Renal cortical epithelial cell (primary cell): ENCODE results near the gene MPG. TPM values are rescaled to one million over a fixed set of nuclear protein-coding genes. Genes with fewer than 3 reads are reported as not detected.

Source experiments
- DNase-seq: peaks from one replicate; pipeline ENCODE4 v3.0.0-alpha.2; 2011; ENCODE audit warnings: low read depth
- total RNA-seq: library from RNA; depleted of rRNA; stranded (reverse); fragments of >200 nt; gene quantifications from 2 replicates; pipeline ENCODE4 v1.2.3, GENCODE V29; 2014

The MPG gene
- total RNA-seq, 1 donor from 2014 or later, result 49.3 TPM

DNA sequence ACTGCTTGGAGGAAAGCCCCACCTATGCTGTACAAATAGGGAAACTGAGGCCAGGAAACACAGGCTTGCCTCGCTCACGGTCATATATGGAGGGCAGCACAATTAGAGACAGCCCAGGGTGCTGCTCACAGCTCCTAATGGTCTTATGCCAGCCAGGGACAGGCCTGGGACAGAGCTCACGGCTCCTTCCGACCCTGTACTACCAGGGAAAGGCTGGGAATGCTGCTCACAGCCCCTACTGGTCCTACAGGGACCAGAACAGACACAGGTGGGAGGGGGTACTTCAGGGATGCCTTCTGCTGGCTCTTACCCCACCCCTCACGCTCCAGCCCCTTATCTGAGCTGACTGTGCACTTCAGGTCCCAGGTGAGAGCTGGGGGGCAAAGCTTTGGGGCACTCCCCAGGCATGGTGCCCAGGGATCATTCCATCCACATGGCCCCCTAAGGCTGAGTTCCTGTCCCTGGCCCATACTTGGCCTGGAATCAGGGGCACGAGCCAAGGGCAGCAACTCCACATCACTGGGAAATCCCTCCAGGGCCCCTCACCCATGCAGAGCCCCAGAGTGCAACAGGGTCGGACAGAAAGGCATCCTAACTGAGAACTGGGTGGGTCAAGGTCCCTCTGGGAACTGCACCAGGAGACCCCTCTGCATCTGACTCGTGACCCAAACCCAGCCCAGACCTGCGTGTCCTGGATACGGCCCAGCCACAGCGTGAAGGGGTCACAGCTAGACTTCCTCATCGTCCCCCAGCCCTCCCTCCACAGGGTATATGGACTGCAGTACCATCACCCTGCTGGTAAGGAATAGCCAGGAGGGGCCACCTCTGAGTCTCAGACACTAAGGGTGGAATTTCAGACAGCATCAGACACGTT is 11.5 kb upstream of the MPG start:
- DNase-seq, result no peak

DNA sequence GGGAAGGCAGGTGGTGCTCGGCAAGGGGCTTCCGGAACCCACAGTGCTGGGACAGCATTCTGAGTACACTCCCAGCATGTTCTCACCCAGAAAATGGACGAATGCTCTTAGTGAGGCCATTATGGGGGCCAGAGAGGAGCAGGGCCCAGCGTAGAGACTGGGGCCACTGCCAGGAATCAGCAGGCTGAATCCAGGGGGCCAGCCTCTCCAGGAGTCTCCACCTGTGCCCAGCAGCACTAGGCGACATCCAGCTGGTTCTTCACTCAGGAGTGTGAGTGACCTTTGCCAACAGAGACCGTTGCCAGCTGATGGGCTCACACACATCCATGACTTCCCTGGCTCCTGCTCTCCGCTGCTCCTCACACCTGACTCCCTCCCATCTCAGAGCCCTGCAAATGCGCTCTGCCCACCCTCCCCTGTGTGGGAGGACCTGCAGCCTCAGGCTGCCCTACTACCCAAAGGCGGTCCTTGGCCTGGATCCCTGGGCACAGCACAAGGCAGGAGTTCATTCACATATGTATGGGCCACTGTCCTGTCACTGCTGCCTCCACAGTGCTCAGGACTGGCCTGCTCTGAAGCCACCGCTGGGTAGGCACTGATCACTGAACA is 10.7 kb upstream of the MPG start:
- no peak for DNase-seq

DNA sequence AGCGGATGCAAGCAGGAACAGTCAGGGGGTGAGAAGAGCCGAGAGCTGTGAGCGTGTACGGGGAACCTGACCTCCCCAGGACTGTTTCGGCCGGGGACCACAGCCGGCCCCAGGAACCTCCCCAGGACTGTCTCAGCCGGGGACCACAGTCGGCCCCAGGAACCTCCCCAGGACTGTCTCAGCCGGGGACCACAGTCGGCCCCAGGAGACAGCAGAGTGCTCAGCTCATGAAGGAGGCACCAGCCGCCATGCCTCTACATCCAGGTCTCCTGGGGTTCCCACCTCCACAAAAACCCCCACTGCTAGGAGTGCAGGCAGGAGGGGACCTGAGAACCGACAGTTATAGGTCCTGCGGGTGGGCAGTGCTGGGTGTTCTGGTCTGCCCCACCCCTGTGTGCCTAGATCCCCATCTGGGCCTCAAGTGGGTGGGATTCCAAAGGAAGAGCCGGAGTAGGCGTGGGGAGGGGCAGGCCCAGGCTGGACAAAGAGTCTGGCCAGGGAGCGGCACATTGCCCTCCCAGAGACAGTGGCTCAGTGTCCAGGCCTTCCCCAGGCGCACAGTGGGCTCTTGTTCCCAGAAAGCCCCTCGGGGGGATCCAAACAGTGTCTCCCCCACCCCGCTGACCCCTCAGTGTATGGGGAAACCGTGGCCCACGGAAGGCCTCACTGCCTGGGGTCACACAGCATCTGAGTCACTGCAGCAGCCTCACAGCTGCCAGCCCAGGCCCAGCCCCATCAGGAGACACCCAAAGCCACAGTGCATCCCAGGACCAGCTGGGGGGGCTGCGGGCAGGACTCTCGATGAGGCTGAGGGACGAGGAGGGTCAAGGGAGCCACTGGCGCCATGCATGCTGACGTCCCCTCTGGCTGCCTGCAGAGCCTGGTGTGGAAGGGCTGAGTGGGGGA is 9.9 kb upstream of the MPG start:
- no peak for DNase-seq

DNA sequence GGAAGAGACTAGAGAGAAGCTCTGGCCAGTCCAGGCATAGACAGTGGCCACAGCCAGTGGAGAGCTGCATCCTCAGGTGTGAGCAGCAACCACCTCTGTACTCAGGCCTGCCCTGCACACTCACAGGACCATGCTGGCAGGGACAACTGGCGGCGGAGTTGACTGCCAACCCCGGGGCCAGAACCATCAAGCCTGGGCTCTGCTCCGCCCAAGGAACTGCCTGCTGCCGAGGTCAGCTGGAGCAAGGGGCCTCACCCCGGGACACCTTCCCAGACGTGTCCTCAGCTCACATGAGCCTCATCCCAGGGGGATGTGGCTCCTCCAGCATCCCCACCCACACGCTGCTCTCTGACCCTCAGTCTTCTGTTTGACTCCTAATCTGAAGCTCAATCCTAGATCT is 8.8 kb upstream of the MPG start:
- no peak for DNase-seq

DNA sequence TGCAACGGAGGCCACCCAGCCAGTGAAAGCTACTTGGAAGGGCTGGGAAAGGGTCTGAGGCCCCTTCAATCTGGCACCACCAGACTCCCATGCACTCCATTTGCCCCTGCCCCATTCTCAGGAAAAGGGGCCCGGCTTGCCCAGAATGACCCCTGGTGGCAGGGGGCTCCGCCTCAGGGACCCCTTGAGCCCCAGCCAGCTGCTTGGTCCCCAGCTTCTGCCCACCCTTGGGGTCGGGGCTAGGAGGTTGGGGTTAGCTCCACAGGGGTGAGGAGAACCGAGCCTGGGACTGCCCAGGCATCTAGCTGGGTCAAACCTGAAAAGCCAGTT is 6.8 kb upstream of the MPG start:
- DNase-seq, result no peak

DNA sequence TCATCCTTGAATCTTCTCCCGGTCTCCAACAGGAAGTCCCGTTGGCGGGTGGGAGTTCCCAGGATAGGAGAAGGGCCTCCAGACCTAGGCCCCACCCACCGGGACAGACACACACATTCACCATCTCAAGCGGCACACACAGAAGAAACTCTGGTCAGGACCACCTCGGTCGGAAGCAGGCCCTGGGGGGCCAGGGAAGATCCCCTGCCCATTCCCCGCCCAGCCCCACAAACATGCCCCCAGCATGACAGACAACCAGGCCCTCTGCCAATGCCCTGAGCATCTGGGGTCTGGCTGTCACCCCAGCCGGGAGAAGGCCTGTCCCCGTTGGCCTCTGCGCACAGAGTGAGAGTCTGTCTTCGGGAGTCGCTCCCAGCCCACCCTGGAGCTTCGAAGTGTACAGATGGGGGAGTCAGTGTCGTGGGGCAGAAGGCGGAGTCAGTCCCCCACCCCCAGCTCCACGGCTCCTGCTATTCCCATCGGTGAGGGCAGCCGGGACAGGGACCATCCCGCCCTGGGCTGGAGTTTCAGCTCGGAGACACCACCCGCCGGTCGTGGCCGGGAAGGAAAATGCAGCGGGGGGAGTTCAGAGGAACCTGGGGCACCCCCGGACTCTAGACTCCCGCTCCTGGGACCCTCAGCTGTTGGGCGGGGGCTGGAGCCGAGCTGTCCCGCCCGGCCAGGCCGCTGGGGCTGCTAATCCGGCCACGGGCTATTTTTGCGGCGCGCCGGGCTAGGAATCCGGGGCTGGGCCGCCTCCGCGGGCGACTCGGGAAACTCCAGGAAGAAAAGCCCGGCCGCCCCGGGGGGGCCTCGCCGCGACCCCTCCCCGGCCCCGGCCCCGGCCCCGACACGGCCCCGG is 6.3 kb upstream of the MPG start:
- peak; percentile 31 for DNase-seq

DNA sequence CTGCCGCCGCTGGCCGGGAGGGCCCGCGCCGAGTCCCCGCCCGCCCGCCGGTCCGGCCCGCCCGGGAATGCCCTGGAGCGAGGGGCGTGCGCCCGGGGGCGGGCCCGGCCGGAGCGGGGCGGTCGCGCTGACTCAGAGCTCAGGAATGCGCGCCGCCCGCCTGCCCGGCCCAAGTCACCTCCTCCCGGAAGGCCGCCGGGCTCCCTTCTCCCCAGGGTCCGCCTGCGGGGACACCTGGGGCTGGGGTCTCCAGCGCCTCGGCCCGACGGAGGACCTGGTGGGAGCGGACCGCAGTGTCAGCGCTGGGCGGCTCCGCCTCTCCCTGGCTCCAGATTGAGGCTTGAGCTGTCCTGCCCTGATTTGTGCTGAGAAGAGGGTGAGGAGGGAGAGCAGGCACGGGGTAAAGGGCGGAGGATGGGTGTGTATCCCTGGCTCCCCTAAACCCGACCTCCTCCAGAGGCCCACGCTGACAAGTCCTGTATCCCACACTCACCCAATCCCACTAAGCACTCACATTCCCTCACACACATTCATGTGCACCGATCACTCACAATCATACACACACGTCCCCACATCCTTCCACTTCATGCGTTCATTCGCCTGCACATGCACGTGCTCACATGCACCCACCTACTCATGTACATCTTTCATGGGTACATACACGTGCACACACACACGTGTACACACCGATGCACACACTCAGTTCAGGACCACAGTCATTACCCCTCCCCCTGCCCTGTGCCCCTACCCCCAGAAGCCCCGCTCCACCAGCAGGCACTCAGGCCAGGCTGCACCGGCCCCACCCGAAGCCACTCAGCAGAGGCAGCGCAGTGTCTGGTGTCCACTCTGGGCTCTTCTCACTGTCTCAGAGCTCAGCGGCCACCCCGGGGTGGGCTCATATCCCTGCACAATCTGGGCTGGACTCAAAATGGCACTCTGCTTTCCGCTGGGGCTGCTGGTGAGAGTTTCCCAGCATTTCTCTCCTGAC is 5.2 kb upstream of the MPG start, which contains the start of gene RHBDF1:
TSS of gene RHBDF1 (minus strand) at position 71 of the 988 bp plus-strand sequence. CDS start 7,616 bp downstream, outside the sequence.
- DNase-seq, result no peak

DNA sequence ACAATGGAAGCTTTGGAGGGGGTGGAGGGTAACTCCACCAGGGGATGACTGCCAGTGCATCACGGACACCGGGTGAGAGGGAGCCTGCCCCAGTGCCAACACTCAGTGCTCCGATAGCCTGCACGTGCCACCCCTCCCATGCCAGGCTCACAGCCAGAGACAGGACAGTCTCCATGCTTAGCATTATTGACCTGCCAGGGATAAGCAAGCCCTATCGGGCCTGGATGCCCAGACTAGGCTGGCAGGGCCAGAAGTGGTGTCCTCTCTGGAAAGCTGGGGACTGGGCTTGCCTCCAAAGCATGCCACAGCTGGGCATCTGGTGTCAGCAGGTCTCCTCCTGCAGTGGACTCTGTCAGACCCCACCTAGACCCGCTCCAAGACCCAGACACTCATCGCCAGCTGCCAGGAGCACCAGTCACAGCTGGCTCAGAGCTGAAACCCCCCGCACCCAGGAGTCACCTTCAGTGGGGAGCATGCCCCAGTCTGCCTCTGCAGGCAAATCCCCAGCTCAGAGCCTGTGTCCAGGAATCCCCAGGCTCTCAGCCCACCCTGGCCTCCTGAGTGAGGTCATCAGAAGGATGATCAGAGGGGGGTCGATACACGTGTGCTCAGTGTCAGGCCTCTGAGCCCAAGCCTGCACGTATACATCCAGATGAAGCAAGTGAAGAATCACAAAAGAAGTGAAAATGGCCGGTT is 3.8 kb upstream of the MPG start:
- DNase-seq, result no peak

DNA sequence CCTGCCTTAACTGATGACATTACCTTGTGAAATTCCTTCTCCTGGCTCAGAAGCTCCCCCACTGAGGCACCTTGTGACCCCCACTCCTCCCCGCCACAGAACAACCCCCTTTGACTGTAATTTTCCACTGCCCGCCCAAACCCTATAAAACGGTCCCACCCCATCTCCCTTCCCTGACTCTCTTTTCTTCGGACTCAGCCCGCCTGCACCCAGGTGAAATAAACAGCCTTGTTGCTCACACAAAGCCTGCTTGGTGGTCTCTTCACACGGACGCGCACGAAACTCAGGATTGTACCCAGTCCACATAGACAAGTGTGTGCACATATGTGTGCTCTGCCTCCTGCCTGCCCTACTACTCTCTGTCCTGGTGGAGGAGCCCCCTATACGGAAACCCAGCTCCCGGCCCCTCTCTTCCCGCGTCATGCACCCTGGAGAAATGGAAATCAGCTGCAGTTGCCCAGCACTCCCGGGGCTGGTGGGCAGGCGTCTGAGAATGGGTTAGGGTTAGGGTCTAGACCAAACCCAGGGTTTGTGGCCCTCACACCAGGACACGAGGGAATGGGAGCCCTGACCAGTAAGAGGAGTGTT is 3.2 kb upstream of the MPG start:
- DNase-seq, result no peak

DNA sequence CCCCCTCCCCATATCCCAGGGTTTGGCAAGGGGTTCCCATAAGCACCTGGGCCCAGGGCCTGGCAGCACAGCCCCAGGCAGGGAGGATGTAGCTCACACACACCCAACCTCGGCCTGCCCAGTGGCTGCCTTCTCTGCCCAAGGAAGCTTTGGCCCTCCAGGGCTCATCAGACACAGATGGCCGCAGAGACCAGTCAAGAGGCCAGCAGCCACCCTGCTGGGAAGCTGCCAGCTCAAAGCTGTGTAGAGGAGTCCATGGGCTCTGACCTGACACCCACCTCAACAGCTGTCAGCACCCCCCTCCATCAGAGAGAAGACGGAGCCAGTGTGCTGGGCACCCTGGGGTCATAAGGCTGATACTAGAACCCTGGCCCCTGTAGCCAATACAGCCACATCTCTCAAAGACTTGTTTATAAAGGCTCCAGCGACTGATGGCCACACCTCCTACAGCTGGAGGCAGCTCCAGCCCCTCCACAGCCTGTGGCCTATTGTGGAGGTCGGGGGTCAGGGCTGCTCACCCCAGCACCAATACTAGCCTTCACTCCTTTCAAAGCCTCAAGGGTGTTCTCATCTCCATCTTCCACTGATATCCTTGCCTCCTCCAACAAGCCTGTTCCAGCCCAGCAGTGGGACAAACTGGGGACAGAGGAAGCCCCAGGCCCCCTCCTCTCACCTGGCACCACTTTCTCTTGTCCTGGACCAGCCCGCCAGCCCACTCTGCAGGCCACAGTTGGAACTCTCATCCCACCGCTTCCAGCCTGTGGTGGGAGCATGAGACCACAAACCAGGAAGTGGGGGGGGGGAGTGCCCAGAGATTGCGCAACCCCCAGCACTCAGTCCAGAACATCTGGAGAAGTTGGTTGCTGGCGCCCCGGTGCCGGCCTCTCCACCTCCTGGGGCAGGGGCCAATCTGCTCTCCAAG is 2.2 kb upstream of the MPG start:
- DNase-seq, result peak; percentile 24

DNA sequence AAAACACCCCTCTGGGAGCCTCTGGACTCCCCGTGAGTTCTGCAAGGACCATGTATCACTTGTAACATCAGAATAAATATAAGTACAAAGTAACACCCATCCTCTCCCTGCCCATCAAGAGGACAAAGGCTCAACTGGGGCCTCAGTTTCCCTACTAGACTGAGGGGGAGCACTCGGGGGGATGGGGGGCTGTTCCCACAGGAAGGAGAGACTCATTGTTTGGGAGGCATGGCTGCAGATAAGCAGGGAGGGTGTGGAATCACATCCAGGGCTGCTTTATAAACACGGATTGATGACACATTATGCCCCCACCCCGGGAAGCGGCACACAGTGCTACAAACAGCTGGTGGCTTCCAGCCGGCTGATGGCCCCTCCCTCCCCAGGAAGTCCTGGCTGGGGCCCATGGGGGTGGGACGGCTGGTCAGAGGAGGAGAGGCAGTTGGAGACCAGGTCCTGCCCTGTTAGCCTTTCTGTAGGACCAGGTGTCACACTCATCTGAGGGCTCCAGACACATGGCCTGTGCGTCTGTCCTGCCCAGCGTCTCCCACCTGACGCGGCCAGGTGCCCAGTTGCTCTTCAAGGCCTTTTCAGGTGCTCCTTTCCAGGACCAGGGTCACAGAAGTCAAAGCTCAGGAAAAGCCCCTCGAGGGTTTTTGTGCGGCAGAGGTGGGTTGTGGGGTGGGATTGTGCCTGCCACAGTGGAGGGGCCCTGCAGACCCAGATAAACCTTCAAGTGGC is 1.3 kb upstream of the MPG start:
- no peak for DNase-seq

DNA sequence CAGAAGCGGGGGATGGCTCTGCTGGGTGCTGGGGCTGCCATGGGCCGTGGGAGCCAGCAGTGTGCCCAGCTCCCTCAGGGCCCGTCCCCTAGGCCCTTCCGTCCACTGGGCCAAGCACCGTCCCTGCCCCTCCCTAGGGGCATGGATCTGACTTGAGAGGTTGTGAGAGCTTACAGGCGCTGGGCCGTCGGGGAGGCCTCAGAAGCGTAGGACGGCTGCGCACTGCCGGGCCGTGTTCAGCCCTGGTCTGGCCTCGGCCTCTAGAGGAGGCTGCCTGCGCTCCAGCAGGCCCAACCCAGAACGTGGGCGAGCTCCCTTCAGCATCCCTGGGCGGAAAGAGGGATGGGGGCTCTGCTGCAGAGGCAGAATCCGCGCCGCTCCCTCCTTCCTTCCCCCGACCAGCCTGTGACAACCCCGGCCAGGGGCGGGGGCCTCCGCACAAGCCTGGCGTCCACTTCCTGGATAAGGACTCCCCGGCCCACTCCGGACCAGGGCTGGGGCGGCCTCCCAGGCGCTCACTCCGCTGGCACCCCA is 685 bp upstream of the MPG start:
- DNase-seq, result no peak

DNA sequence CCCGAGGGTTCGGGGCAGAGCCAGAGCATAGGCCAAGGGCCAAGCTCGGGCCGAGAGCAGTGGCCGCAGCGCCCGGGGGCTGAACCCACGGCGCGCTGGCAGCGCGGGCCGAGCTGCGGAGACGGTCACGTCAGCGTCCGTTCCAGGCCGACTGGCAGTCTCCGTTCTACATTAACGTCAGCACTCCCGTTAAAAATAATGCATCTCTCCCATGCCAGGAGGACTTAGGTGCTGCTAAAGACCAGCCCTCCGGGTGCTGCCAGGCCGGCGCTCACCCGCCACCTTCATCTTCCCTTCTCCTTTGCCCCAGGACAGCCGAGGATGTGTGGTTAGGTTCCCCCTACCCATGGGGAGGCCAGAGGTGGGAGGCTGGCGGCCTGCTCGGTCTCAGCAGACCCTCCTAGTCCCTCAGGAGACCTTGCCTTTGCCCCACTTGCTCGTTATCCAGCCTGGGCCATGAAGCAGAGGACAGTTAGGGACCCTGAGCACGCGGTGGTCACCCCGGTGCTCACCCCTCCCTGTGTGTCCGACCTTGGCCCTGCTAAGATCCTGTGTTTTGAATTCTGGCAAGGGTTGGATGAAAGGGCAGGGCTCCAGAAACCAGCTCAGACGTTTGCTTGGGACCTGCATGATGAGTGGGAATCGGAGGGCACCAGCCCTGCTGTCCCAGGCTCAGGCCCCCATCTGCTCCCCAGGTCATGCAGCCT is 572 bp downstream of the MPG start:
- no peak for DNase-seq

DNA sequence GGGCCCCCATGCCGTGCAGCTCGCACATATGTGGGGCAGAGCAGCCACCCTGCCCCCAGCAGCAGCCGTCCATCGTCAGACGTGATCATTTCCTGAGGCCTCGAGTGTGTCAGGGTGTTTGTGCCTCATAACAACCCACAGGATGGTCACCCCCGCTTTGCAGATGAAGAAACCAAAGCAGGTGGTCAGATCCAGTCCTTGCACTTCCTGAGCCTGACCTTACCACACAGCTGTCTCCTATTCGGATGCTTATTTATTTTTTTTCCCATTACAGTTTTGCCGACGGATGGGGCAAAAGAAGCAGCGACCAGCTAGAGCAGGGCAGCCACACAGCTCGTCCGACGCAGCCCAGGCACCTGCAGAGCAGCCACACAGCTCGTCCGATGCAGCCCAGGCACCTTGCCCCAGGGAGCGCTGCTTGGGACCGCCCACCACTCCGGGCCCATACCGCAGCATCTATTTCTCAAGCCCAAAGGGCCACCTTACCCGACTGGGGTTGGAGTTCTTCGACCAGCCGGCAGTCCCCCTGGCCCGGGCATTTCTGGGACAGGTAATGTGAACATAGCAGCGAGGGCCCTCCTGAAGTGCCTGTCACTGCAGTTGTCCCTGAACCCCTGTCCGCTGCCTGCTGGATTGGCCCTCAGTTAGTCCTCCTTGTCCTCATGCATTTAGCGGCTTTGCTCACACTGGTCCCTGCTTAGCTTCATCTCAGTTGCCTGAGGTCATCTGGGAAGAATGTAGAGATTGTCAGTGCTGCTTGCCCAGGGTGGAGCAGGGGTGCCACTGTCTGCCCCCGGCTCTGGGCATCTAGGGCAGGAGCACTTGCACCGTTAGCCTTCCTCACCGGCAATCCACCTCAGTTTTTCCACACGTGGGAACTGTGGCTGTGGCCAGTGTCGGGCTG is 1.4 kb downstream of the MPG start:
- DNase-seq, result no peak

DNA sequence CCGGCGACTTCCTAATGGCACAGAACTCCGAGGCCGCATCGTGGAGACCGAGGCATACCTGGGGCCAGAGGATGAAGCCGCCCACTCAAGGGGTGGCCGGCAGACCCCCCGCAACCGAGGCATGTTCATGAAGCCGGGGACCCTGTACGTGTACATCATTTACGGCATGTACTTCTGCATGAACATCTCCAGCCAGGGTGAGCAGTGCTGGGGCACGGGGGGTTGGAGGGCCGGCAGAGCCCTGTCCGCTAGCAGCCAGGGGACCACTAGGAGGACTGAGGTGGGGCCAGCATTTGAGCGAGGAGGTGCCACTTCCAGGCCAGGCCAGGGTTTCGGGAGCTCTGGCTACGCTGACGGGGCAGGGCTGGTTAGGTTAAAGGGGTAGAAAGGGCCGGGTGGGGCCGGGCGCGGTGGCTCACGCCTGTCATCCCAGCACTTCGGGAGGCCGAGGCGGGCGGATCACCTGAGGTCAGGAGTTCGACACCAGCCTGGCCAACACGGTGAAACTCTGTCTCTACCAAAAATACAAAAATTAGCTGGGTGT is 5.1 kb downstream of the MPG start:
- no peak for DNase-seq
